Body of pancreas (tissue), 4 donors: ENCODE results near the gene RGS8. TPM values are rescaled to one million over a fixed set of nuclear protein-coding genes. Genes with fewer than 3 reads are reported as not detected.

ENCODE experiments used
- ATAC-seq: fragments of 150-250 bp; one replicate; pipeline ENCODE4 v1.9.1; 2016
- DNase-seq, 4 donors: peaks; one replicate each; pipeline ENCODE4 v3.0.0-alpha.2; 2019
- H3K27ac ChIP-seq, 4 donors: fragments of 200-600 bp; sonication (generic); 1 replicate in 3 of 4; 2 replicates in 1 of 4; pipeline versions ENCODE4 v1.5.1 to v1.6.1; 2016 to 2019; ENCODE audit warnings: mild to moderate bottlenecking in 1 of 4, mixed read lengths in 1 of 4, moderate library complexity in 1 of 4
- H3K27me3 ChIP-seq, 2 donors: fragments of 200-600 bp; sonication (generic); one replicate each; pipeline ENCODE4 v1.6.0; 2016; ENCODE audit warnings: mild to moderate bottlenecking in 1 of 2
- H3K36me3 ChIP-seq, 2 donors: fragments of 200-600 bp; sonication (generic); replicated peaks in 1 of 2; 2 replicates each; pipeline ENCODE4 v1.5.1; 2016; ENCODE audit warnings: low read depth in 2 of 2; ENCODE audit not compliant: insufficient read depth in 1 of 2
- H3K4me1 ChIP-seq: fragments of 200-600 bp; sonication (generic); one replicate; pipeline ENCODE4 v1.6.0; 2016
- H3K4me3 ChIP-seq, 2 donors: fragments of 200-600 bp; sonication (generic); 1 replicate in 1 of 2; 2 replicates in 1 of 2; pipeline ENCODE4 v1.5.1; 2016 to 2019
- H3K9me3 ChIP-seq, 3 donors: fragments of 200-600 bp; sonication (generic); 1 replicate in 2 of 3; 2 replicates in 1 of 3; pipeline ENCODE4 v1.5.1; 2016
- POLR2A ChIP-seq, 3 donors: fragments of 450-650 bp; IDR thresholded peaks; one replicate each; pipeline ENCODE4 v1.6.1; 2016; ENCODE audit warnings: antibody characterized with exemption in 3 of 3, mild to moderate bottlenecking in 2 of 3
- WGBS, 2 donors: methylation state at CpG; one replicate each; pipeline ENCODE4 v1.1.5; 2017; 5-methylcytosine and 5-hydroxymethylcytosine counted together
- intact Hi-C: fragments of 100-400 bp; cut with DNase I; formaldehyde crosslinking; loops from one replicate; pipeline ENCODE4 v1.15.1; 2023
- total RNA-seq, 2 donors: library from RNA; depleted of rRNA; stranded (reverse); fragments of >200 nt; gene quantifications; one replicate each; pipeline ENCODE4 v1.1.0, GENCODE V29; 2016
- TF ChIP-seq, protein P1 (sequence below), 7 experiments: fragments of 450-650 bp in 4 of 7; fragments of 200-600 bp in 3 of 7; sonication (generic) in 3 of 7; IDR thresholded peaks; one replicate each; pipeline ENCODE4 v1.5.1; 2016 to 2019; ENCODE audit warnings: antibody characterized with exemption in 7 of 7

The RGS8 gene
- total RNA-seq, 2 donors from 2014 or later: not detected

DNA sequence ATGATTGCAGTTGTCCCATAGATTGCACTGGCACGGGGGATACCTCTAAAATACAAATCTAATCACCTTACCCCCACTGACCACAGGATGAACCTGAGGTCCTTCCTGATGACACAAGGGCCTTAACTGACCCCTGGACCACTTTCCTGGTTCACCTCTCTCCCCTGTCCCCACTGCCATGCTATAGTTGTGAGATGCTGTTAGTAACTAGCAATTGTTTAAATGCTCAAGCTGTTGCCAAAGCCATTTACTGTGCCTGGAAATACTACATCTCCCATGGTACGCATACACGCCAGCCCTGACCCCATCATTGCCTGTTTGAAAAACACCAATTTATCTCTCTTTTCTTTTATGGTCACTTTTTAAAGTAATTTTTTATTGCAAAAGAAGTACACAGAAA lies 29.1 kb upstream of the RGS8 start:
- Histone ChIP-seq H3K36me3 (no peaks in the 10 kb centered on the region), H3K4me1 (no peaks in the 10 kb centered on the region), H3K27me3 (no peaks in the 10 kb centered on the region), H3K9me3 (no peaks in the 10 kb centered on the region), H3K27ac (no peak overlapping the region), H3K4me3 (no peak overlapping the region)
- no peak for TF ChIP-seq POLR2A (IDR thresholded peaks at IDR 0.05)
- TF ChIP-seq, protein P1, sequence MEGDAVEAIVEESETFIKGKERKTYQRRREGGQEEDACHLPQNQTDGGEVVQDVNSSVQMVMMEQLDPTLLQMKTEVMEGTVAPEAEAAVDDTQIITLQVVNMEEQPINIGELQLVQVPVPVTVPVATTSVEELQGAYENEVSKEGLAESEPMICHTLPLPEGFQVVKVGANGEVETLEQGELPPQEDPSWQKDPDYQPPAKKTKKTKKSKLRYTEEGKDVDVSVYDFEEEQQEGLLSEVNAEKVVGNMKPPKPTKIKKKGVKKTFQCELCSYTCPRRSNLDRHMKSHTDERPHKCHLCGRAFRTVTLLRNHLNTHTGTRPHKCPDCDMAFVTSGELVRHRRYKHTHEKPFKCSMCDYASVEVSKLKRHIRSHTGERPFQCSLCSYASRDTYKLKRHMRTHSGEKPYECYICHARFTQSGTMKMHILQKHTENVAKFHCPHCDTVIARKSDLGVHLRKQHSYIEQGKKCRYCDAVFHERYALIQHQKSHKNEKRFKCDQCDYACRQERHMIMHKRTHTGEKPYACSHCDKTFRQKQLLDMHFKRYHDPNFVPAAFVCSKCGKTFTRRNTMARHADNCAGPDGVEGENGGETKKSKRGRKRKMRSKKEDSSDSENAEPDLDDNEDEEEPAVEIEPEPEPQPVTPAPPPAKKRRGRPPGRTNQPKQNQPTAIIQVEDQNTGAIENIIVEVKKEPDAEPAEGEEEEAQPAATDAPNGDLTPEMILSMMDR (IDR thresholded peaks at IDR 0.05): no peak
- ATAC-seq (no peak), DNase-seq (no peak)
- intact Hi-C loops: no loop called here
- WGBS, 2 donors: 90 to 94% methylated on average over 3 of the region's 3 CpGs

DNA sequence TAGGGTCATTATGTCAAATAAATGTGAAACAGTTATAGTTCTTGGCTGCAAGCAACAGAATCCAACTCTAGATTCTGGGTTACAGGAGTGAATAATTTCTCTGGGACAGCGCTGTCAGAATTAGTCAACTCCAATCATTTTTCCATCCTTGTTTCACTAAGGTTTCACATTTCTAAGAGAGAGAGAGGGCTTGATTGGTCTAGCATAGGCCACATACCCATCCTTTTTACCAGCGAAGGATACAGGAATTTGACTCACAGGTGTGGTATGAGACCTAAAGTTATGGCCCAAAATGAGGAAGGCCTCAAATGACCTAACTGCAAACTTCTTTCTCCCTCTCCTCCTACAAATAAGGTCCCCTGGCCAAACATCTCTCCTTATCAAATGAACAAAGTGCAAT lies 25.5 kb upstream of the RGS8 start:
- Histone ChIP-seq H3K4me3 (no peak overlapping the region), H3K36me3 (no peaks in the 10 kb centered on the region), H3K27ac (no peak overlapping the region), H3K4me1 (no peaks in the 10 kb centered on the region), H3K9me3 (no peaks in the 10 kb centered on the region), H3K27me3 (no peaks in the 10 kb centered on the region)
- DNase-seq (no peak), ATAC-seq (no peak)
- WGBS, 2 donors: 89 to 100% methylated on average over 2 of the region's 2 CpGs
- intact Hi-C loops: no loop called here
- TF ChIP-seq POLR2A (IDR thresholded peaks at IDR 0.05): no peak
- TF ChIP-seq, protein P1 (IDR thresholded peaks at IDR 0.05): no peak

DNA sequence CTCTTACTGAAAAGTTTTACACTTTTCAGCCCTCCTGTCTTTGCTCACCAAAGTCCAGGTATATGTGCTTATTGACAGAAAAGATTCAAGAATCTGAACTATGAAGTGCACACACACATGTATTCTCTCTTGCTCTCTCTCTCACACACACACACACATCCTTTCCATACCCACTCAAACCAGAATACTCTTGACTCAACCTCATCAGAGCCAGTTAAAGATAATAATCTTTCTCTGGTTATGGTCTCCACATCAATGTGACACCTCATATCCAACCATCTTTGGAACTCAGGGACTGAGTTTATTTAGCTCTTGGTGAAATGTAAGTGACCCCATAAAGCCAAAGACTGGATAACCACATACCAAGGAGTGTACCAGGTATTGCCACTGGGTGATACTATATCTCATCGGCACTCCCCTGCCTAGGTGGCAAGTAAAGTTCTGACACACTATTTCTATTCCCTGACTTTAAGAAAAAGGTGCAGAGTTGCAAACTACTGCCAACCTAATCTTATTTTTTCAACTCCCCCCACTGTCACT lies 24.9 kb upstream of the RGS8 start:
- WGBS, 2 donors: 91 to 94% methylated on average over 1 of the region's 1 CpG
- no peak for ATAC-seq
- intact Hi-C loops: no loop called here

DNA sequence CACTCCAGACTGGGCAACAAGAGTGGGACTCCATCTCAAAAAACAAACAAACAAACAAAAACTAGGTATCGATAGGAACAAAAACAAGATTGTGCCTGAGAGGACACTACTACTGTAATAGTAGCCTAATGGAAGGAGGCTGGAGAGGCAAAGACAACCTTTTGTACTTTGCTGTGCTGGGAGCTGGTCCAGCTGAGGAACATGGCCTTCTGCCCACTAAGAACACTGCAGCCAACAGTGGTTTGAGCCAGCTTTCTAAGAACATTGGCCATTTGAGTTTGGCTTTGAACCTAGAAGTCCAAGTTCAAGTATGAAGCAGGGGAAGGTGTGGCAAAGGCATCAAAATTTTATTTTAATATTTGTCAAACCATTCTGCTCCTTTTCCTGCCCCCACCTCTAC lies 22.7 kb upstream of the RGS8 start:
- Histone ChIP-seq H3K27ac (no peak overlapping the region), H3K4me3 (no peak overlapping the region), H3K9me3 (no peaks in the 10 kb centered on the region), H3K36me3 (no peaks in the 10 kb centered on the region), H3K4me1 (no peaks in the 10 kb centered on the region), H3K27me3 (no peaks in the 10 kb centered on the region)
- ATAC-seq: peak; percentile 60
- intact Hi-C loops: no loop called here
- TF ChIP-seq, protein P1 (IDR thresholded peaks at IDR 0.05): no peak
- no peak for TF ChIP-seq POLR2A (IDR thresholded peaks at IDR 0.05)
- WGBS, 2 donors: 25 to 57% methylated on average over 1 of the region's 1 CpG
- DNase-seq: peak; percentile 58 to 77 (median 63)

More for the DNA sequence above, 24.9 kb upstream of the RGS8 start:
- no peak for TF ChIP-seq POLR2A (IDR thresholded peaks at IDR 0.05)
- TF ChIP-seq, protein P1 (IDR thresholded peaks at IDR 0.05): no peak
- Histone ChIP-seq H3K4me3 (no peak overlapping the region), H3K9me3 (no peaks in the 10 kb centered on the region), H3K4me1 (no peaks in the 10 kb centered on the region), H3K27me3 (no peaks in the 10 kb centered on the region), H3K27ac (no peak overlapping the region), H3K36me3 (no peaks in the 10 kb centered on the region)
- DNase-seq: no peak

DNA sequence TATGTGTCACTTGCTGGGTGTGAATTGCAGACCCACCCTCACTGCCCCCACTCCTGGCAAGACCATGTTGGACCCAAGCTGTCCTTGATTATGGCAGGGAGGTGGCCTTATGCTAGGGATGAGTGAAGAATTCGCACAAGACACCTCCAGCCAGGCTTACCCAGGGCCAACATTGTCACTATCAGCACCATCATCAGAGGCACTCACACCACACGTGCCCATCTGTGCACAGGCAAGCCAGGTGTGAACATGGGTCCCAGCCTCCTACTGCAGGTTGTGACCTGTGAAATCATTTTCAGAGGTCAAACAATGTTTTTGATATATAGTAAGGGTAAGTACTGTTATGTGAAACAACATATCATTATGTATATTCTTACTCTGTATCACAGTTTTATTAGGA lies 20.3 kb upstream of the RGS8 start:
- ATAC-seq (no peak), DNase-seq (no peak)
- H3K4me1 ChIP-seq: no peaks in the 10 kb centered on the region
- no peaks in the 10 kb centered on the region for H3K36me3 ChIP-seq
- intact Hi-C loops: no loop called here
- H3K9me3 ChIP-seq: no peaks in the 10 kb centered on the region
- 80 to 92% methylated on average over 2 of the region's 2 CpGs for WGBS, 2 donors
- H3K4me3 ChIP-seq: no peak overlapping the region
- TF ChIP-seq, protein P1 (IDR thresholded peaks at IDR 0.05): no peak
- no peak for TF ChIP-seq POLR2A (IDR thresholded peaks at IDR 0.05)
- H3K27me3 ChIP-seq: no peaks in the 10 kb centered on the region
- H3K27ac ChIP-seq: no peak overlapping the region
